Stimulated activated CD4-positive, alpha-beta T cell treated with anti-CD3 and anti-CD28 coated beads, TNF-alpha, amount 100 ng/mL, for 4 hours (primary cell): ENCODE measurements around the gene LACTB.
"Not testable (repeated sequence)": the region's sequence is repeated elsewhere in the genome, so short reads cannot be mapped to it uniquely, and the experiment has no call there.

Experiments used
- DNase-seq, 3 experiments: peaks; one replicate each; pipeline ENCODE4 v3.0.0-alpha.2; 2020; ENCODE audit warnings: low read depth in 3 of 3

LACTB gene

DNA sequence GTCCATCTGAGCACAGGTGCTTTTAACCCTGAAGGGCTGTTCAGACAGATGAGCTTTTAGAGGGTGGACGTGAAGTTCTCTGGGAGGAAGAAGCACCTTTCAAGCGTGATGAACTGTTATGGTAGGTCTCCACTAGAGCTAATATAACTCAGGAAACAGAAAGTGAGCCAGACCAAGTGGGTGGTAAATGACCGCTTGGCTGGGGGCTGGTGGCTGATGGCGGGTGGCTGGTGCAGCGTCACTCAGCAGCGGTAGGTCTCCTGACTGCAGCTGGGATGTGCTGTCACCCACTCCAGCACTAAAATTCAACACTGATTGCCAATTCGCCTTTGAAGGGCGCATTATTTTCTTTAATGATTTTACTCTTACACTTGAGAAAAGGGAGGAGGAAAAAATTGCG is 31.2 kb upstream of the LACTB start:
- no peak for DNase-seq

DNA sequence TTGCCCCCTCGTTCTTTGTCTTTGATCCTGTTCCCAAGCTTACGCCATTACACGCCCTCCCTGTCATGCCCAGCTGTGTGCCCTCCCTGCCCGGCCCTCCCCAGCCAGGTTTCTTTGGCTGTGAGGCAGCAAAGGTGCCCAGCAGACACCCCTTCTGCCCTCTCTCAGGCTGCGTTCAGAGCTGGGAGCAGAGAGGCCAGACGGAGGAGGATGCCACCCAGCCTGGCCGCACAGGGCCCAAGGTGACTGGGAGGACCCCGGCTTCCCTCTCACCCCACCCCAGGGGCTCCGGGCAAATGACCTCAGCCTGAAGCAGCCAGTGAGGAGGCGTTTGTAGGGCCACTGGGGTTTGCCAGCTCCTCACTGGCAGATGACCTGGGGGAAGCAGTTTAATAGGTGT is 30.8 kb upstream of the LACTB start:
- no peak for DNase-seq

DNA sequence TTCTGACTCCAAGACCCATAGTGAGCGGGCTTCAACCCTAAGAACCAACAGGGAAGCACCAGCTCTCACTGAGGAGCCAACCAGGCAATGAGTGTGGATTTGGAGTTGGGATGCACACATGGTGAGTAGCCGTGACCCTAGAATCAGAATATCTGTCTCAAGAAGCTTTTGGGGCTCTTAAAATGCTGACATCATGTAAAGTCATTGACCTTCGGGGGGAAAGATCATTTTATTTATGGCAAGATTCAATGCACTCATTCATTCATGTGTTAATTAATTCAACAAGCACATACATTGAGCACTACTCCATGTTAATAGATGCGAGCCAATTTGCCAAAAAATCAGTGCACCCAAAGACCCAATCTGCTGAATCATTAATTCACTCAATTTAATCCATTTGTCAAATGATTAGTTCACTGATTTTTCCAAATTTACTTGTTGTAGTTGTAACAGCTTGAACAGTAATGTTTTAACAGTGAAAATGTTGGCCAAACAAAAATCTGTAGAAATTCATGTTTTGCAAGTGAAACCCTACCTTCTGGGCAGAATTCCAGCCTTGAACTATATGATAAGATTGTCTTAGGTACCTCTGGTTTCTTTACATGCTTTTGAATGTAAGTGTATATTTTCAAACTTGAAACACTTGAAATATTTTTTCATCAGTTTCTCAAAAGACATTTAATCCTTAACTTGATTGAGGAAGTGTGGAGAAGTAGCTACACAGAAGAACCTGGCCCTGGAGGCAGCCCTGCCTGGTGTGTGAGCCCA is 29.8 kb upstream of the LACTB start:
- no peak for DNase-seq

DNA sequence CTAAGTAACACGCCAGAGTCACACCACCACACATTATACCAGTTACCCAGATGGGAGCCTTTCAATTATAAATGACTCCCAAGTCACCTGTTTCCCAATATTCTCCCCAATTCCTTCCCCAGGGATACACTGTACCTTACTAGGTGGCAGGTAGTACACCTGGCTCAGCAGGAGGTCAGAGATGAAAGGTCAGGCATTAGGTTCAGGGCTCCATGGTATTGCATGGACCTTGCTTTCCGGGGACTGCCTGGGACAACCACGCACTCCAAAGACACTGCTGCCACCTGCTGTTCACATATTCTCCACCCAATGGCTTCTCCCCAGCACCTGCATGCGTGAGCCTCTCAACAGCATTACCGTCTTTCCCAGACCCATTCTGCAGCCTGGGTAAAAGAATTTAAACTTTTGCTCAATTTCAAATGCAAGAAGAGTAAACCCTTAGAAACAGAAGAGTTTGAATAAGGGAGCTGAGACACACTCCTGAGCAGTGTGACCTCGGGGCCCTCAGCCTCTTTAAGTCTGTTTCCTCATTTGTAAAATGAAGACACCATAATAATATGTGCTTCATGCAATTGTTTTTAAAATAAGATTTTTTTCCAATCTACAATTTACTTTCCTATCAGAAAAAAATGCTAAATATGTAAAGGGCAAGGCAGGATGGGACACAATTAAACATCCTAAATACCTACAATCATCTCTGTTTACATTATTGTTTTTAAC is 28.0 kb upstream of the LACTB start:
- peak; percentile 35 to 51 (median 35) for DNase-seq

DNA sequence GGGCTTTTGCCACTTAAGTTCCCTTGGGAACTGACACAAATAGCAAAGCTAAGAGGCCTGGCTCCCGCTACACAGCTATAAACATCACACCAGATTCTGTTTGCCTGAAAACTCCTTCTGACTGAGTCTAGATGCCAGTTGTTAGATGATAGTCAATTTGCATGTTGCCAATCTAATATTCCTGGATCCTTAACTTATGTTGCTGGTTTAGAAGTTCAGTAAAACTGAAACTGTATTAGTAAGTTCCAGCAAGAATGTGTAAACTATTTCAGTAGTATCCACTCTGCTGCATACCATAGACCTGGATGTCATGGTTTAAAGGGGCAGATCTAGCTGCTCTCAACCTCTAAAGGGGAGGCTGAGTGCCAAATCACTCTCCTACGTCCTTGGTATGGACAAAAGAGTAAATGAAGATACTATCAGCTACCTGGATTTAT is 27.1 kb upstream of the LACTB start:
- no peak for DNase-seq

GRCh38 chr15:63096178-63096577 is 25.5 kb upstream of the LACTB start:
- DNase-seq: no peak

GRCh38 chr15:63098901-63099300 is 22.8 kb upstream of the LACTB start:
- DNase-seq: not testable (repeated sequence)

- DNase-seq: not testable (repeated sequence)
These were observed 22.1 kb upstream of the LACTB start for GRCh38 chr15:63099581-63099980.

GRCh38 chr15:63103416-63103815 is 18.2 kb upstream of the LACTB start:
- DNase-seq: no peak

- no peak for DNase-seq
These were observed 16.9 kb upstream of the LACTB start for GRCh38 chr15:63104727-63105126.

DNA sequence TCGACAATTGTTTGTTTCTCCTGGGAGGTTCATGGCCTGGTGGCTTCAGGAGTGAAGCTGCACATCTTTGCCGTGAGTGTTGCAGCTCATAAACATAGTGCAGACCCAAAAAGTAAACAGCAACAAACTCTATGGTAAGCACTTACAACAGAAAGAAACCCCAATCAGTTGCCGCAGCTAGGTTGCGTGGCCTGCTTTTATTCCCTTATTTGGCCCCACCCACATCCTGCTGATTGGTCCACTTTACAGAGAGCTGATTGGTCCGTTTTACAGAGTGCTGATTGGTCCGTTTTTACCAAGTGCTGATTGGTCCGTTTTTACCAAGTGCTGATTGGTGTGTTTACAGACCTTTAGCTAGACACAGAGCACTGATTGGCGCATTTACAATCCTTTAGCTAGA is 16.3 kb upstream of the LACTB start:
- DNase-seq: not testable (repeated sequence)

DNA sequence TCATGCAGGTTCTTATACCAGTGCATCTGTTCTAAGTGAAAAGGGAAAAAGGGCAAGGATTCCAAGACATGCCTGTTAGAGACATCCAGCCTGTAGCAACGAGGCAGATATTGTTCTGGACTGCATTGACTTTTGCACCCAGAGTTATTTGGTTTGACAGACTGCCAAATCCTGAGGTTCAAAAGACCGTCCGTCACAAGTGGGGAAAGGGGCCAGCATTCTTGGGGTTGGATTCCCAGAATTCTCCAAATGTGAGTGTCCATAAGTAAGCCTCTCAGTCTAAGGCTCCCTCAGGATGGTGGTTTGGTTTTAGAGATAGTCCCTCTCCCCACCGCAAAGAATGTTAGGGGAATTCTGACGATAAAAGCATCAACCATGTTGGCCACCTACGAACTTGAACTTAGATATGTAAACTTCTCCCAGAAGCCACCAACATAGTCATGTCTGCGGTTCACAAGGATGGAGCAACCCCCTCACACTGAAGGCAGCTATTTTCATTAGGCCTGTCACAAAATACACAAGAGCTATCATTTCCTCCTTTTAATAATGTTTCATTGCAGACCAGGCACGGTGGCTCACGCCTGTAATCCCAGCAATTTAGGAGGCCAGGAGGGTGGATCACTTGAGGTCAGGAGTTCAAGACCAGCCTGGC is 13.6 kb upstream of the LACTB start:
- DNase-seq: no peak

- no peak for DNase-seq
These were observed 12.2 kb upstream of the LACTB start for GRCh38 chr15:63109498-63109897.

- DNase-seq: no peak
These were observed 11.7 kb upstream of the LACTB start for GRCh38 chr15:63109920-63110319.

DNA sequence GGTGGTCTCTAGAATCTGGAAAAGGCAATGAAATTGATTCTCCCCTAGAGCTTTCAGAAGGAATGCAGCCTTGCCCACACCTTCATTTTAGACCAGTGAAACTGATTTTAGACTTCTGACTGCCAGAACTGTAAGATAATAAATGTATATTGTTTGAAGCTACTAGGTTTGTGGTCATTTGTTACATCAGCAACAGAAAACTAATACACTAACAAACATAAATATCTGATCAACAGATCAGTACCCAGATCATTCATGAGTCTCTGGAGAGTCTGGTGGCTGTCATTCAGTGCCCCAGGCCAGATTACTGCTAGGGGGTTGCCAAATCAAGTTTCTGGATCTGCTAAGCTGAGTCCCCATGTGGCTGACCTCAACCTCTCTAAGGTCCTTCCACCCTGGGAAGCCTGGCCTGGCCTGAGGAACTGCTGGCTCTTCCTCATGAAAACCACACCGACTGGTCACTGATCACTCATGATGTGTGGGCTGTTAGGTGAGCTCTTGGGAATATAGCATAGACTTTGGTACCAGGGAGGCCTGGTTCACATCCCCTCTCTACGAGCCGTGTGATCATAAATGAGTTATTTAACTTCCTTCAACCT is 11.1 kb upstream of the LACTB start:
- no peak for DNase-seq

GRCh38 chr15:63111481-63111880 is 10.2 kb upstream of the LACTB start:
- DNase-seq: no peak

DNA sequence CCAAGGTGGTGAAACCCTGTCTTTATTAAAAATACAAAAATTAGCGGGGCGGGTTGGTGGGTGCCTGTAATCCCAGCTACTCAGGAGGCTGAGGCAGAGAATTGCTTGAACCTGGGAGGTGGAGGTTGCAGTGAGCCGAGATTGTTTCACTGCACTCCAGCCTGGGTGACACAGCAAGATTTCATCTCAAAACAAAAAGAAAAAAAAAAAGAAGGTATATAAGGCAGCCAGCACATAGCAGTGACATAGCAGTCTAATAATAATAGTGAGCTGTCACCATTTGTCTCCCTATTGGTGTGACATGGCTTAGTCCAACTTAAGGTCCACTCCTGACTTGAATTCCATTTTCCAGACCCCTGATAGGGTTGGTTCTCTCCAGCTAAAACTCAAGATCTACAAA is 8.8 kb upstream of the LACTB start:
- no peak for DNase-seq

GRCh38 chr15:63114465-63114864 is 7.2 kb upstream of the LACTB start:
- no peak for DNase-seq

GRCh38 chr15:63118854-63119253 is 2.8 kb upstream of the LACTB start:
- DNase-seq: no peak

DNA sequence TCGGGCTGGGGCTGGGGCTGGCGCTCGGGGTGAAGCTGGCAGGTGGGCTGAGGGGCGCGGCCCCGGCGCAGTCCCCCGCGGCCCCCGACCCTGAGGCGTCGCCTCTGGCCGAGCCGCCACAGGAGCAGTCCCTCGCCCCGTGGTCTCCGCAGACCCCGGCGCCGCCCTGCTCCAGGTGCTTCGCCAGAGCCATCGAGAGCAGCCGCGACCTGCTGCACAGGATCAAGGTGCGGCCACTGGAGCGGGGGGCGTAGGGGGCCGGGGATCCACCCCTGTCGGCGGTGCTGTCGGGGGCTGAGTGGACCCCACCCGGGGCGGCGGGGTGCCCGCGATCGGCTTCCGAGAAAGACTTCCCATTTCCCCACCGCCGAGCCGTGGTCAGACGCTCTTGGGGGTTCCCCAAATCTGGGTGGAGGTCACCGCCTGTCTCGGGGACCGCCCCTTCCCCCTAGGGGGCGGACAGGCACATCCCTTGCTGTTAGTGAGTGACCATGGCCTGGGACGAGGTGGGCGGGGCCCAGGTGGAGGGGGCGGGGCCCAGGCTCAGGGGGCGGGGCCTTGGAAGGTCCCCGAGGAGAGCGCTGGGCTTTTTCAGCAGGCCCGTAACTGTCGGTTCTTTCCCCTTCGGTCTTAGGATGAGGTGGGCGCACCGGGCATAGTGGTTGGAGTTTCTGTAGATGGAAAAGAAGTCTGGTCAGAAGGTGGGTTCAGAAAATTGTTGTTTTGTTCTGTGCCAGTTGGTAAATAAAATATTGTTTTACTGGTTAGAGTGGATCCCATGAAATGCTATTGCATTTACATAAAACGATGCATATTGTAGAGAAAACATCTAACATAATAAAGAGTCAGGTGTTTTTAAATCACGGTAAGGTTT is 578 bp downstream of the LACTB start:
- peak; percentile 40 to 64 (median 46) for DNase-seq

DNA sequence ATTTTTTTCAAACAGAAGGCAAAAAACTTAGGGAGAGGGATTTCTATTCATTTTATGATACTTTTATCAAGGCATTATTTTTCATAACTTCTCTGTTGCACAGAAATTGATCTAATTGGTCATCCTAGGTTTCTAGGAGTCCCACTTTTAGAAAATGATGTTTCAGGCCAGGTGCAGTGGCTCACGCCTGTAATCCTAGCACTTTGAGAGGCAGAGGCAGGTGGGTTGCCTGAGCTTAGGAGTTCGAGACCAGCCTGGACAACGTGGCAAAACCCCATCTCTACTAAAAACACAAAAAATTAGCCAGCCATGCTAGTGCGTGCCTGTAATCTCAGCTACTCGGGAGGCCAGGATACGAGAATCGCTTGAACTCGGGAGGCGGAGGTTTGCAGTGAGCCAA is 2.8 kb downstream of the LACTB start:
- no peak for DNase-seq
